SU-DHL-6 (cell line): Measurements from ENCODE around the gene PGC.

Source experiments
- H2AFZ ChIP-seq: fragments of 200-600 bp; sonication (generic); 2 replicates; pipeline ENCODE4 v1.6.1; 2014; ENCODE audit warnings: low read depth, mild to moderate bottlenecking, moderate library complexity, mixed read lengths, antibody characterized with exemption, low read length; ENCODE audit not compliant: severe bottlenecking
- H3F3A ChIP-seq: fragments of 200-600 bp; shearing (Covaris generic); 2 replicates; pipeline ENCODE4 v1.6.0; 2016; ENCODE audit warnings: antibody characterized with exemption, mild to moderate bottlenecking; ENCODE audit not compliant: insufficient read depth
- H3K27ac ChIP-seq: fragments of 200-600 bp; sonication (generic); 2 replicates; pipeline ENCODE4 v1.5.1; 2016; ENCODE audit warnings: low read depth, mild to moderate bottlenecking, low read length, moderate library complexity, mixed read lengths
- H3K27me3 ChIP-seq: fragments of 200-600 bp; sonication (generic), shearing (Covaris generic); 2 replicates; pipeline ENCODE4 v1.6.0; 2014; ENCODE audit warnings: mild to moderate bottlenecking, low read length
- H3K36me3 ChIP-seq: fragments of 200-600 bp; sonication (generic); 2 replicates; pipeline ENCODE4 v1.6.1; 2014; ENCODE audit warnings: mild to moderate bottlenecking, low read length, mixed read lengths
- H3K4me2 ChIP-seq: fragments of 300-600, 200-600 bp; shearing (Covaris generic), sonication (generic); 2 replicates; pipeline ENCODE4 v1.6.0; 2014; ENCODE audit warnings: low read length, low read depth, mild to moderate bottlenecking; ENCODE audit not compliant: poor library complexity, severe bottlenecking
- H3K4me3 ChIP-seq: fragments of 200-600 bp; sonication (generic); 2 replicates; pipeline ENCODE4 v1.5.1; 2014; ENCODE audit warnings: antibody characterized with exemption, low read length, mild to moderate bottlenecking, mixed read lengths; ENCODE audit not compliant: insufficient read depth, poor library complexity, severe bottlenecking
- H3K79me2 ChIP-seq: fragments of 200-600 bp; sonication (generic); 2 replicates; pipeline ENCODE4 v1.6.1; 2014; ENCODE audit warnings: mild to moderate bottlenecking, low read length, moderate library complexity; ENCODE audit not compliant: insufficient read depth
- H3K9ac ChIP-seq: fragments of 200-600 bp; sonication (generic); 2 replicates; pipeline ENCODE4 v1.7.0; 2014; ENCODE audit warnings: mild to moderate bottlenecking, low read length
- H3K9me2 ChIP-seq: fragments of 200-600 bp; sonication (generic); replicated peaks from 2 replicates; pipeline ENCODE4 v1.6.1; 2014; ENCODE audit warnings: low read length; ENCODE audit not compliant: insufficient read depth
- H3K9me3 ChIP-seq: fragments of 200-600 bp; sonication (generic); 2 replicates; pipeline ENCODE4 v1.6.1; 2014; ENCODE audit warnings: low read length, mixed read lengths; ENCODE audit not compliant: insufficient read depth
- H4K20me1 ChIP-seq: fragments of 200-600 bp; sonication (generic); 2 replicates; pipeline ENCODE4 v1.6.1; 2014; ENCODE audit warnings: low read depth, mild to moderate bottlenecking, antibody characterized with exemption, low read length, moderate library complexity, mixed read lengths
- CTCF ChIP-seq: fragments of 200-600 bp; sonication (generic); IDR thresholded peaks from one replicate; pipeline ENCODE4 v1.5.1; 2017; ENCODE audit warnings: antibody characterized with exemption, mild to moderate bottlenecking, low read length, moderate library complexity; ENCODE audit not compliant: insufficient read depth, poor library complexity, severe bottlenecking
- EZH2phosphoT487 ChIP-seq: fragments of 200-600 bp; sonication (generic), shearing (Covaris generic); conservative IDR thresholded peaks from 2 replicates; pipeline ENCODE4 v1.6.1; 2018; ENCODE audit warnings: mild to moderate bottlenecking, antibody characterized with exemption, low read length, moderate library complexity, mixed read lengths

PGC gene

DNA sequence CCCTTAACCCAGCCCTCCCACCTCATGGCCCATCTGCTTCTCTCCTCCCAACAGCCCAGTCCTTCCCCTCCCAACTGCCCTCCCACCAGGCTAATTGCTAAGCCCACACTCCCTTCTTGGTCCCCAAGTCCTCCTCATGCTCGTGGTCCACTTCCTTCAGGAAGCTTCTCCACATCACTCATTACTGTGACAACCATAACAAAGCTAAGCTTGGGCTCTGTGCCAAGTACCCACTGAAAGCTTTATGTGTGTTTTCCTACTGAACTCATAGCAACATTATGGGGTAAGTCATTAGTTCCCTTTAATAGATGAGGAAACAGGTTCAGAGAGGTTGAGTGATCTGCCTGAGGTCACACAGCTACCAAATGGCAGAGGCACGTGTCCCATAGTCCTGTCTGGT is 16.3 kb upstream of the PGC start:
- Histone ChIP-seq H3K79me2 (no peaks in the 10 kb centered on the region), H3K9me3 (no peaks in the 10 kb centered on the region), H4K20me1 (no peaks in the 10 kb centered on the region), H3K9ac (no peak overlapping the region), H3K4me2 (no peak overlapping the region), H3F3A (no peaks in the 10 kb centered on the region), H3K27ac (no peak overlapping the region), H3K9me2 (no peaks in the 10 kb centered on the region), H2AFZ (no peak overlapping the region), H3K27me3 (no peaks in the 10 kb centered on the region), H3K4me3 (no peak overlapping the region), H3K36me3 (no peaks in the 10 kb centered on the region)
- TF ChIP-seq CTCF (no peak), EZH2phosphoT487 (no peak)

GRCh38 chr6:41759905-41760579 is 12.8 kb upstream of the PGC start:
- TF ChIP-seq EZH2phosphoT487 = no peak
- no peak for TF ChIP-seq CTCF

DNA sequence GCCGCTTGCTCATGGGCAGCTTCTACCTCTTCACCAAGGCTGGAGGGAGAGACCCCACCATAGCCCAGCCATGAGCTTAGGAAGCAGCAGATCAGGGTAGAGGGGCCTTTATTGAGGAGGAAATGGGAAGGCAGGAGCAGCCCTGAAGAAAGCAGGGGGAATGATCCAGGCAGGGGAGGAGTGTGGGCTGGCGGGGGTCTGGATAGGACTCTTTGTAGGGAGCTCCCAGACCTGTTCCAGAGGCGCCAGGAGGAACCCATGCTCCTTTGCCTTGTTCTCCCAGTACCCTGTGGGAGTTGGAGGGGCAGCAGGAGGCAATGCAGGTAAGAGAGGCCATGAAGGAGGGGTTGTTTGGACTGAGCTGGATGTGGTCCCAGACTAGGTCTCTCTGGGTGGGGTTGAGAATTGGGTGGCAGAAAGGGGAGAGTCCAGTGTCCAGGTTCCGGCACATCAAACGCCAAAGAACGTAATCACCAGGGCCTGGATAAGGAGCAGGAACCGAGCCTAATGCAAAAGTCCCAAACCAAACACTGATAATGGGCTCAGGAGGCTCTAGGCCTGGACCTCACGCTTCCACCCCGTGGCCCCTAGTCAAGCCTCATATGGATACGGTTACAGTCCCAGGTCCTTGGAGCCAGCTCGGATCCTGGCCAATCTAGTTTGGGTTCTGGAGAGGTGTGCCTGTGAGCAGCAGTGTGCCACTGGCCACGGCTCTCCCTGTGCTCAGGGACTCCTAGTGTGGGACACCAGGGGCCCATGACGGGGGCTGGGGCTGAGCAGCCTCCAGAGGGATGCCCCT is 12.1 kb upstream of the PGC start:
- Histone ChIP-seq H3K9me2 (no peaks in the 10 kb centered on the region), H3K27me3 (no peaks in the 10 kb centered on the region), H3F3A (no peaks in the 10 kb centered on the region), H3K9ac (no peak overlapping the region), H3K27ac (no peak overlapping the region), H3K4me3 (no peak overlapping the region), H3K79me2 (no peaks in the 10 kb centered on the region), H3K9me3 (no peaks in the 10 kb centered on the region), H2AFZ (no peak overlapping the region), H3K4me2 (no peak overlapping the region), H4K20me1 (no peaks in the 10 kb centered on the region), H3K36me3 (no peaks in the 10 kb centered on the region)
- TF ChIP-seq CTCF (no peak), EZH2phosphoT487 (no peak)

More at GRCh38 chr6:41759905-41760579, 12.8 kb upstream of the PGC start:
- no peak overlapping the region for H2AFZ ChIP-seq
- no peaks in the 10 kb centered on the region for H4K20me1 ChIP-seq
- H3K9me2 ChIP-seq = no peaks in the 10 kb centered on the region
- no peak overlapping the region for H3K27ac ChIP-seq
- H3K36me3 ChIP-seq = no peaks in the 10 kb centered on the region
- H3K9ac ChIP-seq = no peak overlapping the region
- H3K79me2 ChIP-seq = no peaks in the 10 kb centered on the region
- H3K27me3 ChIP-seq = no peaks in the 10 kb centered on the region
- no peaks in the 10 kb centered on the region for H3K9me3 ChIP-seq
- no peak overlapping the region for H3K4me3 ChIP-seq
- no peaks in the 10 kb centered on the region for H3F3A ChIP-seq
- no peak overlapping the region for H3K4me2 ChIP-seq
